HepG2 (cell line): ENCODE results near the gene TBC1D25. TPM values are rescaled to one million over a fixed set of nuclear protein-coding genes. Genes with fewer than 3 reads are reported as not detected.

Experiments used
- ATF7 ChIP-seq, 2 experiments: fragments of 450-650 bp in 1 of 2; sonication (generic) in 1 of 2; formaldehyde crosslinking in 1 of 2; IDR thresholded peaks; 2 replicates each; pipeline versions ENCODE4 v1.4.0 to v1.6.1; 2016 to 2020; ENCODE audit warnings: antibody characterized with exemption in 1 of 2, mild to moderate bottlenecking in 1 of 2, missing genetic modification reagents in 1 of 2
- ELF4 ChIP-seq: sonication (generic); formaldehyde crosslinking; IDR thresholded peaks from 2 replicates; pipeline ENCODE4 v1.5.0; 2020; ENCODE audit warnings: missing genetic modification reagents, mild to moderate bottlenecking, moderate library complexity, borderline replicate concordance
- FOXP1 ChIP-seq, 2 experiments: fragments of 450-650 bp in 1 of 2; IDR thresholded peaks; 2 replicates each; pipeline ENCODE4 v1.6.1; 2017 to 2018; ENCODE audit warnings: antibody characterized with exemption in 1 of 2
- HNF4A ChIP-seq: sonication (generic); formaldehyde crosslinking; IDR thresholded peaks from 2 replicates; pipeline ENCODE4 v1.4.0; 2020; ENCODE audit warnings: missing genetic modification reagents
- SP140L ChIP-seq: sonication (generic); formaldehyde crosslinking; IDR thresholded peaks from 2 replicates; pipeline ENCODE4 v1.4.0; 2020; ENCODE audit warnings: missing genetic modification reagents, borderline replicate concordance
- ZBTB1 ChIP-seq: sonication (generic); formaldehyde crosslinking; IDR thresholded peaks from 2 replicates; pipeline ENCODE4 v1.4.0; 2020; ENCODE audit warnings: missing genetic modification reagents, borderline replicate concordance
- ZNF296 ChIP-seq: sonication (generic); formaldehyde crosslinking; conservative IDR thresholded peaks from 2 replicates; pipeline ENCODE4 v1.5.0; 2020; ENCODE audit warnings: mild to moderate bottlenecking, missing genetic modification reagents
- ZNF34 ChIP-seq: sonication (generic); formaldehyde crosslinking; IDR thresholded peaks from 2 replicates; pipeline ENCODE4 v1.4.0; 2020; ENCODE audit warnings: mild to moderate bottlenecking, missing genetic modification reagents, borderline replicate concordance
- ZNF431 ChIP-seq: sonication (generic); formaldehyde crosslinking; IDR thresholded peaks from 2 replicates; pipeline ENCODE4 v1.9.0; 2022; ENCODE audit warnings: missing genetic modification reagents, low read depth, mild to moderate bottlenecking, borderline replicate concordance
- ZNF441 ChIP-seq: sonication (generic); formaldehyde crosslinking; IDR thresholded peaks from 2 replicates; pipeline ENCODE4 v1.7.0; 2021; ENCODE audit warnings: missing genetic modification reagents, borderline replicate concordance
- ZNF713 ChIP-seq: sonication (generic); formaldehyde crosslinking; IDR thresholded peaks from 2 replicates; pipeline ENCODE4 v1.4.0; 2020; ENCODE audit warnings: mild to moderate bottlenecking, missing genetic modification reagents
- ZSCAN12 ChIP-seq: sonication (generic); formaldehyde crosslinking; IDR thresholded peaks from 2 replicates; pipeline ENCODE4 v1.9.0; 2021; ENCODE audit warnings: mild to moderate bottlenecking, missing genetic modification reagents
- polyA plus RNA-seq, 8 experiments: library from polyadenylated mRNA; depleted of rRNA in 3 of 8; stranded (reverse) in 7 of 8; unstranded in 1 of 8; fragments of >200 nt; fragmentation: Illumina TruSeq in 4 of 8; extraction: Trizol in 4 of 8; gene quantifications; 2 replicates each; pipeline versions ENCODE4 v1.2.1 to v1.2.3, GENCODE V29; 2011 to 2016; ENCODE audit warnings: low read depth in 4 of 8, missing spikeins in 1 of 8, mixed read lengths in 1 of 8; ENCODE audit not compliant: insufficient read depth in 1 of 8
- total RNA-seq, 5 experiments: library from RNA; depleted of rRNA; stranded (reverse); fragments of >200 nt; fragmentation: Illumina TruSeq; extraction: Trizol; gene quantifications; 2 replicates each; pipeline ENCODE4 v1.2.3, GENCODE V29; 2016; ENCODE audit warnings: low read depth in 1 of 5
- TF ChIP-seq, protein P1 (sequence below): sonication (generic); formaldehyde crosslinking; IDR thresholded peaks from 2 replicates; pipeline ENCODE4 v1.4.0; 2020; ENCODE audit warnings: missing genetic modification reagents, borderline replicate concordance
- TF ChIP-seq, protein P2 (sequence below): sonication (generic); formaldehyde crosslinking; IDR thresholded peaks from 2 replicates; pipeline ENCODE4 v1.5.0; 2020; ENCODE audit warnings: missing genetic modification reagents
- TF ChIP-seq, protein P3 (sequence below): IDR thresholded peaks from 2 replicates; pipeline ENCODE4 v1.6.1; 2012; ENCODE audit warnings: low read length, improper control_type of control experiment
- TF ChIP-seq, protein P4 (sequence below): sonication (generic); formaldehyde crosslinking; IDR thresholded peaks from 2 replicates; pipeline ENCODE4 v1.8.1; 2023; ENCODE audit warnings: mild to moderate bottlenecking, missing genetic modification reagents

Gene TBC1D25
- total and polyA plus RNA-seq, 2 of the 13 experiments (the other 11 are each of a cell fraction or from before 2014, with no cell fraction given), result 3.5 to 4.7 TPM

DNA sequence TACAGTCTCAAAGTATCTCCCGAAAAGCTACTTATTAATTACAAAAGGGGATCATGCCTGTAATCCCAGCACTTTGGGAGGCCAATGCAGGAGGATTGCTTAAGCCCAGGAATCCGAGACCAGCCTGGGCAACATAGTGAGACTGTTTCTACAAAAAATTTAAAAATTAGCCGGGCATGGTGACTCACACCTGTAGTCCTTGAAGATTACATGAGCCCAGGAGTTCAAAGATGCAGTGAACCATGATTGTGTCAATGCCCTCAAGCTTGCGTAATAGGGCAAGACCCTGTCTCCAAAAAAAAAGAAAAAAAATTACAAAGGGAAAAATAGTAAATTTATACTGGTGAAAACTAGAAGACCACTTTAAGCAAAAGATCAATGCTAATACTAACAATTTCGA lies 34.0 kb upstream of the TBC1D25 start (continued):
- TF ChIP-seq SP140L, result no peak
- no peak for TF ChIP-seq ZNF431 (CRISPR knock-in tag)
- no peak for TF ChIP-seq ZNF713 (CRISPR knock-in tag)
- TF ChIP-seq, protein P1, sequence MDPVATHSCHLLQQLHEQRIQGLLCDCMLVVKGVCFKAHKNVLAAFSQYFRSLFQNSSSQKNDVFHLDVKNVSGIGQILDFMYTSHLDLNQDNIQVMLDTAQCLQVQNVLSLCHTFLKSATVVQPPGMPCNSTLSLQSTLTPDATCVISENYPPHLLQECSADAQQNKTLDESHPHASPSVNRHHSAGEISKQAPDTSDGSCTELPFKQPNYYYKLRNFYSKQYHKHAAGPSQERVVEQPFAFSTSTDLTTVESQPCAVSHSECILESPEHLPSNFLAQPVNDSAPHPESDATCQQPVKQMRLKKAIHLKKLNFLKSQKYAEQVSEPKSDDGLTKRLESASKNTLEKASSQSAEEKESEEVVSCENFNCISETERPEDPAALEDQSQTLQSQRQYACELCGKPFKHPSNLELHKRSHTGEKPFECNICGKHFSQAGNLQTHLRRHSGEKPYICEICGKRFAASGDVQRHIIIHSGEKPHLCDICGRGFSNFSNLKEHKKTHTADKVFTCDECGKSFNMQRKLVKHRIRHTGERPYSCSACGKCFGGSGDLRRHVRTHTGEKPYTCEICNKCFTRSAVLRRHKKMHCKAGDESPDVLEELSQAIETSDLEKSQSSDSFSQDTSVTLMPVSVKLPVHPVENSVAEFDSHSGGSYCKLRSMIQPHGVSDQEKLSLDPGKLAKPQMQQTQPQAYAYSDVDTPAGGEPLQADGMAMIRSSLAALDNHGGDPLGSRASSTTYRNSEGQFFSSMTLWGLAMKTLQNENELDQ, result no peak
- no peak for TF ChIP-seq ATF7 (IDR thresholded peaks at IDR 0.05)
- TF ChIP-seq ATF7 (CRISPR knock-in tag; IDR thresholded peaks at IDR 0.05), result no peak
- TF ChIP-seq ZNF441 (CRISPR knock-in tag), result no peak
- TF ChIP-seq ZBTB1 (CRISPR knock-in tag), result no peak
- TF ChIP-seq ELF4, result no peak
- TF ChIP-seq, protein P2, sequence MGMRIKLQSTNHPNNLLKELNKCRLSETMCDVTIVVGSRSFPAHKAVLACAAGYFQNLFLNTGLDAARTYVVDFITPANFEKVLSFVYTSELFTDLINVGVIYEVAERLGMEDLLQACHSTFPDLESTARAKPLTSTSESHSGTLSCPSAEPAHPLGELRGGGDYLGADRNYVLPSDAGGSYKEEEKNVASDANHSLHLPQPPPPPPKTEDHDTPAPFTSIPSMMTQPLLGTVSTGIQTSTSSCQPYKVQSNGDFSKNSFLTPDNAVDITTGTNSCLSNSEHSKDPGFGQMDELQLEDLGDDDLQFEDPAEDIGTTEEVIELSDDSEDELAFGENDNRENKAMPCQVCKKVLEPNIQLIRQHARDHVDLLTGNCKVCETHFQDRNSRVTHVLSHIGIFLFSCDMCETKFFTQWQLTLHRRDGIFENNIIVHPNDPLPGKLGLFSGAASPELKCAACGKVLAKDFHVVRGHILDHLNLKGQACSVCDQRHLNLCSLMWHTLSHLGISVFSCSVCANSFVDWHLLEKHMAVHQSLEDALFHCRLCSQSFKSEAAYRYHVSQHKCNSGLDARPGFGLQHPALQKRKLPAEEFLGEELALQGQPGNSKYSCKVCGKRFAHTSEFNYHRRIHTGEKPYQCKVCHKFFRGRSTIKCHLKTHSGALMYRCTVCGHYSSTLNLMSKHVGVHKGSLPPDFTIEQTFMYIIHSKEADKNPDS (CRISPR knock-in tag), result no peak
- TF ChIP-seq, protein P3, sequence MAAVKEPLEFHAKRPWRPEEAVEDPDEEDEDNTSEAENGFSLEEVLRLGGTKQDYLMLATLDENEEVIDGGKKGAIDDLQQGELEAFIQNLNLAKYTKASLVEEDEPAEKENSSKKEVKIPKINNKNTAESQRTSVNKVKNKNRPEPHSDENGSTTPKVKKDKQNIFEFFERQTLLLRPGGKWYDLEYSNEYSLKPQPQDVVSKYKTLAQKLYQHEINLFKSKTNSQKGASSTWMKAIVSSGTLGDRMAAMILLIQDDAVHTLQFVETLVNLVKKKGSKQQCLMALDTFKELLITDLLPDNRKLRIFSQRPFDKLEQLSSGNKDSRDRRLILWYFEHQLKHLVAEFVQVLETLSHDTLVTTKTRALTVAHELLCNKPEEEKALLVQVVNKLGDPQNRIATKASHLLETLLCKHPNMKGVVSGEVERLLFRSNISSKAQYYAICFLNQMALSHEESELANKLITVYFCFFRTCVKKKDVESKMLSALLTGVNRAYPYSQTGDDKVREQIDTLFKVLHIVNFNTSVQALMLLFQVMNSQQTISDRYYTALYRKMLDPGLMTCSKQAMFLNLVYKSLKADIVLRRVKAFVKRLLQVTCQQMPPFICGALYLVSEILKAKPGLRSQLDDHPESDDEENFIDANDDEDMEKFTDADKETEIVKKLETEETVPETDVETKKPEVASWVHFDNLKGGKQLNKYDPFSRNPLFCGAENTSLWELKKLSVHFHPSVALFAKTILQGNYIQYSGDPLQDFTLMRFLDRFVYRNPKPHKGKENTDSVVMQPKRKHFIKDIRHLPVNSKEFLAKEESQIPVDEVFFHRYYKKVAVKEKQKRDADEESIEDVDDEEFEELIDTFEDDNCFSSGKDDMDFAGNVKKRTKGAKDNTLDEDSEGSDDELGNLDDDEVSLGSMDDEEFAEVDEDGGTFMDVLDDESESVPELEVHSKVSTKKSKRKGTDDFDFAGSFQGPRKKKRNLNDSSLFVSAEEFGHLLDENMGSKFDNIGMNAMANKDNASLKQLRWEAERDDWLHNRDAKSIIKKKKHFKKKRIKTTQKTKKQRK, result no peak
- TF ChIP-seq HNF4A (CRISPR knock-in tag), result peak; percentile 54
- no peak for TF ChIP-seq FOXP1 (IDR thresholded peaks at IDR 0.05)
- no peak for TF ChIP-seq FOXP1 (CRISPR knock-in tag; IDR thresholded peaks at IDR 0.05)
- TF ChIP-seq, protein P4, sequence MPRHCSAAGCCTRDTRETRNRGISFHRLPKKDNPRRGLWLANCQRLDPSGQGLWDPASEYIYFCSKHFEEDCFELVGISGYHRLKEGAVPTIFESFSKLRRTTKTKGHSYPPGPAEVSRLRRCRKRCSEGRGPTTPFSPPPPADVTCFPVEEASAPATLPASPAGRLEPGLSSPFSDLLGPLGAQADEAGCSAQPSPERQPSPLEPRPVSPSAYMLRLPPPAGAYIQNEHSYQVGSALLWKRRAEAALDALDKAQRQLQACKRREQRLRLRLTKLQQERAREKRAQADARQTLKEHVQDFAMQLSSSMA, result no peak
- TF ChIP-seq ZNF34 (CRISPR knock-in tag), result no peak
- no peak for TF ChIP-seq ZNF296 (CRISPR knock-in tag)
- TF ChIP-seq ZSCAN12 (CRISPR knock-in tag), result no peak
